Cortex of kidney (tissue), 1 donor: ENCODE measurements around the gene PRKCA.

ENCODE experiments used
- DNase-seq: peaks from one replicate; lab custom pipeline; 2025; lab: John Stamatoyannopoulos, UW

Gene PRKCA

GRCh38 chr17:66518677-66519076 is 216.3 kb downstream of the PRKCA start:
- DNase-seq = no peak

GRCh38 chr17:66519154-66519553 is 216.7 kb downstream of the PRKCA start:
- no peak for DNase-seq

- no peak for DNase-seq
Observed at GRCh38 chr17:66520999-66521398, 218.6 kb downstream of the PRKCA start.

GRCh38 chr17:66522591-66523272 is 220.3 kb downstream of the PRKCA start:
- DNase-seq = no peak

GRCh38 chr17:66523378-66524200 is 221.2 kb downstream of the PRKCA start:
- no peak for DNase-seq

GRCh38 chr17:66524877-66525276 is 222.5 kb downstream of the PRKCA start:
- DNase-seq = no peak

GRCh38 chr17:66525338-66525737 is 222.9 kb downstream of the PRKCA start:
- DNase-seq = no peak

GRCh38 chr17:66526827-66527226 is 224.4 kb downstream of the PRKCA start:
- DNase-seq = no peak

- no peak for DNase-seq
Observed at GRCh38 chr17:66527335-66527734, 224.9 kb downstream of the PRKCA start.

GRCh38 chr17:66531851-66532295 is 229.5 kb downstream of the PRKCA start:
- no peak for DNase-seq

GRCh38 chr17:66533572-66533971 is 231.2 kb downstream of the PRKCA start:
- DNase-seq = no peak

- no peak for DNase-seq
Observed at GRCh38 chr17:66533986-66534385, 231.6 kb downstream of the PRKCA start.

- DNase-seq = no peak
Observed at GRCh38 chr17:66535611-66536010, 233.2 kb downstream of the PRKCA start.

- DNase-seq = no peak
Observed at GRCh38 chr17:66537502-66537901, 235.1 kb downstream of the PRKCA start.

- DNase-seq = no peak
Observed at GRCh38 chr17:66538776-66539175, 236.4 kb downstream of the PRKCA start.

GRCh38 chr17:66540131-66540781 is 237.8 kb downstream of the PRKCA start:
- no peak for DNase-seq

GRCh38 chr17:66541461-66542128 is 239.2 kb downstream of the PRKCA start:
- DNase-seq = no peak

- no peak for DNase-seq
Observed at GRCh38 chr17:66542129-66542966, 239.9 kb downstream of the PRKCA start.

GRCh38 chr17:66542967-66543520 is 240.6 kb downstream of the PRKCA start:
- no peak for DNase-seq

GRCh38 chr17:66543526-66543925 is 241.1 kb downstream of the PRKCA start:
- DNase-seq = no peak

- no peak for DNase-seq
Observed at GRCh38 chr17:66545918-66546317, 243.5 kb downstream of the PRKCA start.
